GM12874 (cell line): Measurements from ENCODE around the gene CTIF.

Source experiments
- CTCF ChIP-seq: IDR thresholded peaks from 2 replicates; pipeline ENCODE4 v1.5.1; 2011; ENCODE audit warnings: low read depth, mild to moderate bottlenecking, control low read depth, low read length, moderate library complexity; ENCODE audit not compliant: insufficient read depth

Gene CTIF

GRCh38 chr18:48896326-48896874 is 357.6 kb downstream of the CTIF start:
- TF ChIP-seq CTCF: no peak

- peak; percentile 27; the same call in 1 of the 2 replicates for TF ChIP-seq CTCF
Observed at GRCh38 chr18:48896875-48897511, 358.2 kb downstream of the CTIF start.

GRCh38 chr18:48897531-48897930 is 358.7 kb downstream of the CTIF start:
- no peak for TF ChIP-seq CTCF

GRCh38 chr18:48898521-48898920 is 359.7 kb downstream of the CTIF start:
- TF ChIP-seq CTCF: no peak

- no peak for TF ChIP-seq CTCF
Observed at GRCh38 chr18:48899558-48900174, 360.8 kb downstream of the CTIF start.

GRCh38 chr18:48900469-48900868 is 361.6 kb downstream of the CTIF start:
- no peak for TF ChIP-seq CTCF

- TF ChIP-seq CTCF: no peak
Observed at GRCh38 chr18:48901145-48902022, 362.6 kb downstream of the CTIF start.
